HG02642 (cell line): Measurements from ENCODE around the gene ITPA.
A peak's percentile ranks its signal among the peaks of the same experiment; 100 is the strongest.
"Not testable (repeated sequence)": the region's sequence is repeated elsewhere in the genome, so short reads cannot be mapped to it uniquely, and the experiment has no call there.

ENCODE experiments used
- ATAC-seq: cut with Tn5 transposase; IDR thresholded peaks from one replicate; pipeline ENCODE4 v1.9.1; 2021; ENCODE audit warnings: mild to moderate bottlenecking; ENCODE audit not compliant: unreplicated experiment, poor library complexity

The ITPA gene

GRCh38 chr20:3195590-3196237 is 13.6 kb upstream of the ITPA start:
- ATAC-seq, result no peak

GRCh38 chr20:3199206-3199605 is 10.1 kb upstream of the ITPA start:
- no peak for ATAC-seq

- no peak for ATAC-seq
Observed at GRCh38 chr20:3199976-3200755, 9.1 kb upstream of the ITPA start.

GRCh38 chr20:3202965-3203314 is 6.4 kb upstream of the ITPA start:
- ATAC-seq, result no peak

- peak; percentile 24 for ATAC-seq
Observed at GRCh38 chr20:3203315-3204123, 5.8 kb upstream of the ITPA start.

GRCh38 chr20:3204124-3204794 is 5.0 kb upstream of the ITPA start, which contains the start of gene DDRGK1:
DDRGK1 (minus strand) TSS chr20:3204682; CDS start chr20:3204627, 55 bp downstream.
- ATAC-seq, result peak; percentile 84

- no peak for ATAC-seq
Observed at GRCh38 chr20:3208786-3209256, 477 bp upstream of the ITPA start.

- no peak for ATAC-seq
Observed at GRCh38 chr20:3209946-3210317, 634 bp downstream of the ITPA start.

GRCh38 chr20:3210346-3210745 is 1.0 kb downstream of the ITPA start:
- no peak for ATAC-seq

- ATAC-seq, result no peak
Observed at GRCh38 chr20:3213226-3213625, 3.9 kb downstream of the ITPA start.

- ATAC-seq, result not testable (repeated sequence)
Observed at GRCh38 chr20:3215359-3215917, 6.1 kb downstream of the ITPA start.

GRCh38 chr20:3218307-3218988 is 9.2 kb downstream of the ITPA start:
- peak; percentile 72 for ATAC-seq

- ATAC-seq, result no peak
Observed at GRCh38 chr20:3221398-3222226, 12.3 kb downstream of the ITPA start.

GRCh38 chr20:3222635-3223600 is 13.6 kb downstream of the ITPA start:
- no peak for ATAC-seq

- ATAC-seq, result no peak
Observed at GRCh38 chr20:3223651-3223993, 14.3 kb downstream of the ITPA start.

GRCh38 chr20:3223994-3224680 is 14.8 kb downstream of the ITPA start:
- no peak for ATAC-seq
